HEK293 (cell line): ENCODE results near the gene VRK1.
A peak's percentile ranks its signal among the peaks of the same experiment; 100 is the strongest.

Experiments used
- CTCF ChIA-PET: fragments of 350-600 bp; formaldehyde crosslinking; extraction: SDS; loops from one replicate; lab custom pipeline; 2021; ENCODE audit warnings: antibody characterized with exemption; lab: Yijun Ruan, JAX
- POLR2A ChIA-PET: fragments of 300-600 bp; formaldehyde crosslinking; extraction: SDS; loops from one replicate; lab custom pipeline; 2020; ENCODE audit warnings: antibody characterized with exemption, inconsistent platforms; lab: Yijun Ruan, JAX
- H3K27ac ChIP-seq: fragments of 200-500 bp; sonication (Bioruptor generic); 2 replicates; pipeline ENCODE4 v1.5.1; 2014; ENCODE audit warnings: low read depth, low read length, control low read depth, inconsistent platforms; ENCODE audit errors: extremely low read depth
- H3K36me3 ChIP-seq, 2 experiments: fragments of 200-500 bp in 1 of 2; sonication (Bioruptor generic) in 1 of 2; 1 replicate in 1 of 2; 2 replicates in 1 of 2; pipeline ENCODE4 v1.5.1; 2014 to 2017; ENCODE audit warnings: inconsistent platforms in 2 of 2, low read length in 2 of 2; ENCODE audit not compliant: control insufficient read depth in 2 of 2, insufficient read depth in 1 of 2
- H3K4me1 ChIP-seq: fragments of 200-500 bp; sonication (Bioruptor generic); 2 replicates; pipeline ENCODE4 v1.5.1; 2014; ENCODE audit warnings: mild to moderate bottlenecking, low read length, inconsistent platforms; ENCODE audit not compliant: control insufficient read depth, insufficient read depth
- H3K4me3 ChIP-seq: 2 replicates; pipeline ENCODE4 v1.5.1; 2011; ENCODE audit warnings: low read depth, mild to moderate bottlenecking, control low read depth, low read length, moderate library complexity
- H3K9me3 ChIP-seq: fragments of 200-500 bp; sonication (Bioruptor generic); 2 replicates; pipeline ENCODE4 v1.5.1; 2014; ENCODE audit warnings: low read depth, low read length, inconsistent platforms; ENCODE audit not compliant: control insufficient read depth, insufficient read depth
- BCL11A ChIP-seq: fragments of 450-650 bp; formaldehyde crosslinking; IDR thresholded peaks from 2 replicates; pipeline ENCODE4 v1.5.1; 2016; ENCODE audit warnings: low read depth, missing biosample characterization, missing genetic modification characterization
- PRDM1 ChIP-seq: fragments of 450-650 bp; formaldehyde crosslinking; IDR thresholded peaks from 2 replicates; pipeline ENCODE4; 2016; ENCODE audit warnings: missing biosample characterization, missing genetic modification characterization
- SCRT2 ChIP-seq: fragments of 450-650 bp; formaldehyde crosslinking; IDR thresholded peaks from 2 replicates; pipeline ENCODE4 v1.5.1; 2016; ENCODE audit warnings: missing biosample characterization, missing genetic modification characterization
- SP2 ChIP-seq: fragments of 450-650 bp; formaldehyde crosslinking; IDR thresholded peaks from 2 replicates; pipeline ENCODE4 v1.5.1; 2016; ENCODE audit warnings: missing biosample characterization, missing genetic modification characterization
- WT1 ChIP-seq: fragments of 450-650 bp; formaldehyde crosslinking; IDR thresholded peaks from 2 replicates; pipeline ENCODE4 v1.5.1; 2016; ENCODE audit warnings: missing biosample characterization, missing genetic modification characterization
- ZNF10 ChIP-seq: fragments of 450-650 bp; formaldehyde crosslinking; IDR thresholded peaks from 2 replicates; pipeline ENCODE4 v1.5.1; 2017; ENCODE audit warnings: missing biosample characterization, missing genetic modification characterization
- ZNF112 ChIP-seq: fragments of 450-650 bp; formaldehyde crosslinking; IDR thresholded peaks from 2 replicates; pipeline ENCODE4 v1.5.0; 2017; ENCODE audit warnings: missing biosample characterization, missing genetic modification characterization
- ZNF221 ChIP-seq: fragments of 450-650 bp; formaldehyde crosslinking; IDR thresholded peaks from 2 replicates; pipeline ENCODE4 v1.5.1; 2017; ENCODE audit warnings: missing biosample characterization, missing genetic modification characterization, borderline replicate concordance
- ZNF239 ChIP-seq: fragments of 450-650 bp; formaldehyde crosslinking; IDR thresholded peaks from 2 replicates; pipeline ENCODE4 v1.5.1; 2016; ENCODE audit warnings: missing biosample characterization, missing genetic modification characterization
- ZNF664 ChIP-seq: fragments of 450-650 bp; formaldehyde crosslinking; IDR thresholded peaks from 2 replicates; pipeline ENCODE4 v1.5.1; 2016; ENCODE audit warnings: missing biosample characterization, missing genetic modification characterization
- TF ChIP-seq, protein P1 (sequence below): fragments of 450-650 bp; formaldehyde crosslinking; IDR thresholded peaks from 2 replicates; pipeline ENCODE4 v1.5.1; 2016; ENCODE audit warnings: missing biosample characterization, missing genetic modification characterization

VRK1 gene

DNA sequence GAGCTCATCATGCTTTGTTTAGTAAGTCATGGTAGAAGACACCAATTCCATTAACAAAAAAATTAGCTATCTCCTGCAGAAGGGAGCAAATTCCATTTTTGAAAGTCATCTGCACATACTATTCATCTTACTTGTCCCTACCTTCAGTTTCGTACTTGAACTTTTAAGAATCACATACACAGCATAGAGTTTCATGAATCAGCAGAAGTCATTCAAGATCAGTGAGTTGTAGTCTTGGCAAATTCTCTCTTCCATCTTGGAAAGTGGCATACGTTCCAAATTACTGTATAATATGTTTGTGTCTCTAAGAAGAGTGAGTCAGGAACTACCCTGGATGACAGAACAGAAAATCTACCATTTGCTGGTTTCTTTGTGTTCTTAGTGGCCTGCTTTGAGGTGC lies 14.1 kb downstream of the VRK1 start:
- TF ChIP-seq SP2 (no peak), BCL11A (tag by site-specific recombination) (no peak), ZNF239 (no peak)
- no peaks in the 10 kb centered on the region for H3K4me1 ChIP-seq
- POLR2A ChIA-PET = interaction anchor here (1.4 kb wide), 1 partner anchor 14 kb away, joined by 6 read pairs; the partner anchor contains the start of gene VRK1
- CTCF ChIA-PET = no interaction called here
- no peak overlapping the region for H3K27ac ChIP-seq
- H3K36me3 ChIP-seq = no peaks in the 10 kb centered on the region
- no peaks in the 10 kb centered on the region for H3K9me3 ChIP-seq
- no peak overlapping the region for H3K4me3 ChIP-seq

DNA sequence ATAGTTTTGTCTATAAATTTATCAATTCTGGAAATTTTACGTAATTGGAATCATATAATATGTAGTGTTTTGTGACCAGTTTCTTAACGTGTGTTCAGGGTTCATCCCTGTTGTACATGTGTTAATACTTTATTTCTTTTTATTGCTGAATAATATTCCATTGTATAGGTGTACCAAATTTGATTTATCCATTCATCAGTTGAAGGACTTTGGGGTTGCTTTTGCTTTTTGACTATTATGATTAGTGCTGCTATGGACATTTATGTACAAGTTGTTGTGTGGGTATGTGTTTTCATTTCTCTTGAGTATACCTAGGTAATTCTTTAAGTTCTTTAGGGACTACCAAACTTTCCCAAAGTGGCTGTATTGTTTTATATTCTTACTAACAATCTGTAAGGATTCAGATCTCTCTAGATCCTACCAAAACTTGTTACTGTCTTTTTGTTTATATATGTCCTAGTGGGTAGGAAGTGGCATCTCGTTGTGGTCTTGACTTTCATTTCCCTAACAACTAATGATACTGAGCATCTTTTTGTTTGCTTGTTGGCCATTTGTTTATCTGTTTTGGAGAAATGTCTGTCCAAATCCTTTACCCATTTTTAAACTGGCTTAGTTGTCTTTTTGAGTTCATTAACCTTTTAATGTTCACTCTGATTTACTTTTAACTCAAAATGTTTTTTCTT lies 14.9 kb downstream of the VRK1 start:
- Histone ChIP-seq H3K9me3 (no peaks in the 10 kb centered on the region), H3K4me3 (no peak overlapping the region), H3K4me1 (0 out of 2 replicates have a peak, but pooled peaks cover 2% of the 10 kb centered on the region), H3K36me3 (no peaks in the 10 kb centered on the region), H3K27ac (no peak overlapping the region)
- TF ChIP-seq ZNF10 (peak; percentile 92), WT1 (no peak), ZNF221 (tag by site-specific recombination) (no peak)
- CTCF ChIA-PET = no interaction called here
- POLR2A ChIA-PET = no interaction called here

DNA sequence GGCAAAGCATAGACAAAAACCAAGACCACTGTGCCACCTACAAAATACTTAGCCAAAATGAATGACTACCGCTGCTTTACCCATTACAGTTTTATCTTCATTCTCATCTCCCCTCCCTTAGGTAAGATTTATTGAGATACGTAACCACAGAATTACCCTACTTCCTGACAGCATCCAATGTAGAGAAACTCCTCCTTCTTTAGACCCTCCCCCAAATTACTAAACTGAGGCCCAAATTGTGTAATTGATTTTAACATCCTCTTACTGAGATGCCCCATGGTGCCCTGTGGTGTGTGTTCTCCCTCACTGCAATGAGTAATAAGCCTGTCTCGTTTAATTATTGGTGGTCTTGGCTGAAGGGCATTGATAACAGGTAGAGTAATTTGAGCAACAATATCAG lies 19.1 kb downstream of the VRK1 start:
- ChIA-PET CTCF (interaction anchor here (0.7 kb wide), 1 partner anchor 1043 kb away, joined by 3 read pairs; no protein-coding TSS in a partner anchor), POLR2A (no interaction called here)
- no peak overlapping the region for H3K27ac ChIP-seq
- H3K36me3 ChIP-seq = no peaks in the 10 kb centered on the region
- H3K4me3 ChIP-seq = no peak overlapping the region
- no peaks in the 10 kb centered on the region for H3K9me3 ChIP-seq
- TF ChIP-seq ZNF664 (tag by site-specific recombination) (peak; percentile 72), ZNF112 (tag by site-specific recombination) (no peak), ZNF221 (tag by site-specific recombination) (no peak)
- peaks cover 5% of the 10 kb centered on the region; the same call in 1 of the 2 replicates for H3K4me1 ChIP-seq

DNA sequence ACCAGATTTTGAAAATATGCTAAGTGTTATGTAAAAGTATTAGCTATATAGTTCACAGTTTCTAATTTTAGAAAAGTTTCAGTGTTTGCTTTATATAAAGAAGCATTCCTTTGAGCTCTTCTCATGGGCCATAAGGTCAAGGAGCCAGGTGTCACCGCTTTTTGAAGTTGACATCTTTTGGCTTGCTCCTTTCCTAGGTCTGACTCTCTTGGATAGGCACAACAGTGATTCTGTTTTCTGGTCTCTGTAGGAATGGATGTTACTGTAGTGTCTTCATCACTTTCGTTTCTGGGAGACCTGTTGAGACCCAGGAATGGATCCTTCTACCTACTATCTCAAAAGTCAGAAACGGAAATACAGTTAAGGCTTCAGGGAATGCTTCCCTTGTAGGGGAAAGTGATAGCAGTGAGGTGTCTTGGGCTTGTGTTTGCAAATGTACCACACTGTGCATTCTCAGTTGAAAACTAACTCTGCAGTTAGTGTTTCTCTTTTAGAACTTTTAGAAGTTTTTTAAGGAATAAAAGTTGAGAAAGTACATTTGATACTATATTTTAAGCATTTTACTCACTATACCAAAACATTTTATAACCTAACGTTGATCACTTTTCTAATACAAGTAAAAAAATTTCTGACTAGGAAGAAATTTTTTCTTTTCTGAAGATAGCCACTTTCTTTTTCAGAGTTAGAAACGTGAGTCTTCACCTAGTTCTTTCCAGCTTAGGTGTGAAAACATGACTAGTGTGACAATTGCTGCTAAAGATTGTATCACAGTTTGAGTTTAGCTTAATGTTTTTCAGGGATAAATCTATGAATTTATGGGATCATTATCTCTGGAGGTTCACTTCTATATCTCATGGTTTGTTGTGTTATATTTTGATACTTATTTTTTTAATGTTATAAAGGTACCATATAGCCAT lies 20.8 kb downstream of the VRK1 start:
- TF ChIP-seq PRDM1 (tag by site-specific recombination) = 0 out of 2 replicates have a peak, but pooled peaks have one; percentile 33
- TF ChIP-seq SCRT2 (tag by site-specific recombination) = peak; percentile 26; the same call in 1 of the 2 replicates
- TF ChIP-seq, protein P1, sequence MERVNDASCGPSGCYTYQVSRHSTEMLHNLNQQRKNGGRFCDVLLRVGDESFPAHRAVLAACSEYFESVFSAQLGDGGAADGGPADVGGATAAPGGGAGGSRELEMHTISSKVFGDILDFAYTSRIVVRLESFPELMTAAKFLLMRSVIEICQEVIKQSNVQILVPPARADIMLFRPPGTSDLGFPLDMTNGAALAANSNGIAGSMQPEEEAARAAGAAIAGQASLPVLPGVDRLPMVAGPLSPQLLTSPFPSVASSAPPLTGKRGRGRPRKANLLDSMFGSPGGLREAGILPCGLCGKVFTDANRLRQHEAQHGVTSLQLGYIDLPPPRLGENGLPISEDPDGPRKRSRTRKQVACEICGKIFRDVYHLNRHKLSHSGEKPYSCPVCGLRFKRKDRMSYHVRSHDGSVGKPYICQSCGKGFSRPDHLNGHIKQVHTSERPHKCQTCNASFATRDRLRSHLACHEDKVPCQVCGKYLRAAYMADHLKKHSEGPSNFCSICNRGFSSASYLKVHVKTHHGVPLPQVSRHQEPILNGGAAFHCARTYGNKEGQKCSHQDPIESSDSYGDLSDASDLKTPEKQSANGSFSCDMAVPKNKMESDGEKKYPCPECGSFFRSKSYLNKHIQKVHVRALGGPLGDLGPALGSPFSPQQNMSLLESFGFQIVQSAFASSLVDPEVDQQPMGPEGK (tag by site-specific recombination) = no peak
- Histone ChIP-seq H3K4me1 (peaks cover 5% of the 10 kb centered on the region; the same call in 1 of the 2 replicates), H3K27ac (no peak overlapping the region), H3K36me3 (no peaks in the 10 kb centered on the region), H3K9me3 (no peaks in the 10 kb centered on the region), H3K4me3 (no peak overlapping the region)
- ChIA-PET POLR2A (interaction anchor here (0.6 kb wide), 1 partner anchor 55 kb away, joined by 3 read pairs; no protein-coding TSS in a partner anchor), CTCF (no interaction called here)
